Gastroesophageal sphincter (tissue), 3 donors: ENCODE results near the gene ARPC4.

Source experiments
- EP300 ChIP-seq: sonication (generic); formaldehyde crosslinking; IDR thresholded peaks from one replicate; pipeline ENCODE4 v1.6.1; 2017; ENCODE audit warnings: antibody characterized with exemption, mild to moderate bottlenecking
- POLR2A ChIP-seq, 2 donors: fragments of 450-650 bp; IDR thresholded peaks; one replicate each; pipeline ENCODE4 v1.6.1; 2017; ENCODE audit warnings: antibody characterized with exemption in 2 of 2, mild to moderate bottlenecking in 2 of 2, moderate library complexity in 1 of 2
- POLR2AphosphoS5 ChIP-seq: sonication (generic); formaldehyde crosslinking; IDR thresholded peaks from one replicate; pipeline ENCODE4 v1.6.1; 2017; ENCODE audit warnings: antibody characterized with exemption
- TF ChIP-seq, protein P1 (sequence below), 4 experiments: fragments of 200-600 bp in 2 of 4; fragments of 450-650 bp in 2 of 4; sonication (generic) in 1 of 4; IDR thresholded peaks; one replicate each; pipeline ENCODE4 v1.5.1; 2017 to 2019; ENCODE audit warnings: antibody characterized with exemption in 4 of 4, mild to moderate bottlenecking in 2 of 4, moderate library complexity in 2 of 4

GRCh38 chr3:9838856-9839255 lies 46.0 kb downstream of the ARPC4 start:
- TF ChIP-seq, protein P1, sequence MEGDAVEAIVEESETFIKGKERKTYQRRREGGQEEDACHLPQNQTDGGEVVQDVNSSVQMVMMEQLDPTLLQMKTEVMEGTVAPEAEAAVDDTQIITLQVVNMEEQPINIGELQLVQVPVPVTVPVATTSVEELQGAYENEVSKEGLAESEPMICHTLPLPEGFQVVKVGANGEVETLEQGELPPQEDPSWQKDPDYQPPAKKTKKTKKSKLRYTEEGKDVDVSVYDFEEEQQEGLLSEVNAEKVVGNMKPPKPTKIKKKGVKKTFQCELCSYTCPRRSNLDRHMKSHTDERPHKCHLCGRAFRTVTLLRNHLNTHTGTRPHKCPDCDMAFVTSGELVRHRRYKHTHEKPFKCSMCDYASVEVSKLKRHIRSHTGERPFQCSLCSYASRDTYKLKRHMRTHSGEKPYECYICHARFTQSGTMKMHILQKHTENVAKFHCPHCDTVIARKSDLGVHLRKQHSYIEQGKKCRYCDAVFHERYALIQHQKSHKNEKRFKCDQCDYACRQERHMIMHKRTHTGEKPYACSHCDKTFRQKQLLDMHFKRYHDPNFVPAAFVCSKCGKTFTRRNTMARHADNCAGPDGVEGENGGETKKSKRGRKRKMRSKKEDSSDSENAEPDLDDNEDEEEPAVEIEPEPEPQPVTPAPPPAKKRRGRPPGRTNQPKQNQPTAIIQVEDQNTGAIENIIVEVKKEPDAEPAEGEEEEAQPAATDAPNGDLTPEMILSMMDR (IDR thresholded peaks at IDR 0.05): no peak
- TF ChIP-seq POLR2A (IDR thresholded peaks at IDR 0.05): no peak
- no peak for TF ChIP-seq POLR2AphosphoS5
- TF ChIP-seq EP300: no peak
